K562 (cell line): ENCODE measurements around the gene YPEL4. TPM values are rescaled to one million over a fixed set of nuclear protein-coding genes. Genes with fewer than 3 reads are reported as not detected.

Source experiments
- ATAC-seq: fragments of 200-7000 bp; cut with Tn5 transposase; 3 replicates; pipeline ENCODE4 v1.9.1; 2020; ENCODE audit warnings: moderate library complexity
- BruUV-seq: library from RNA; stranded (reverse); fragments of 400-500 nt; replicated peaks from 2 replicates; lab custom pipeline; 2021; lab: Mats Ljungman, UMichigan
- CTCF ChIA-PET: fragments of 300-600 bp; formaldehyde crosslinking; extraction: SDS; loops from one replicate; lab custom pipeline; 2021; ENCODE audit warnings: low intra/inter-chr PET ratio; lab: Yijun Ruan, JAX
- POLR2A ChIA-PET: fragments of 300-600, 350-650 bp; sonication (Branson Sonifier 250); formaldehyde crosslinking; extraction: SDS; loops from one replicate; lab custom pipeline; 2021; ENCODE audit warnings: antibody characterized with exemption, inconsistent platforms; lab: Yijun Ruan, JAX
- DNase-seq, 4 experiments: peaks; one replicate each; pipeline versions ENCODE4 v3.0.0 to v3.0.0-alpha.2; 2011 to 2018; ENCODE audit warnings: low spot score in 3 of 4, mixed read lengths in 3 of 4; ENCODE audit errors: extremely low read depth in 1 of 4
- FAIRE-seq: peaks from 2 replicates; lab custom pipeline; 2011; peaks lifted over from hg19 to GRCh38; lab: Jason Lieb, UNC
- H2AFZ ChIP-seq: 2 replicates; pipeline ENCODE4 v1.6.0; 2011; ENCODE audit warnings: low read depth, low read length, control low read depth, inconsistent platforms
- H3K27ac ChIP-seq: fragments of 200-600 bp; 3 replicates; pipeline ENCODE4 v1.8.0; 2011; ENCODE audit warnings: low read depth, mild to moderate bottlenecking, control low read depth, inconsistent platforms, low read length, moderate library complexity, mixed read lengths; ENCODE audit errors: extremely low read depth
- H3K27me3 ChIP-seq, 2 experiments: fragments of 300-600 bp in 1 of 2; 2 replicates in 1 of 2; 3 replicates in 1 of 2; pipeline versions ENCODE4 v1.6.0 to v1.8.0; 2011; ENCODE audit warnings: inconsistent platforms in 2 of 2, low read length in 2 of 2, mild to moderate bottlenecking in 1 of 2, mixed read lengths in 1 of 2, moderate library complexity in 1 of 2; ENCODE audit not compliant: control insufficient read depth in 2 of 2, insufficient read depth in 2 of 2
- H3K36me3 ChIP-seq: fragments of 300-600 bp; 3 replicates; pipeline ENCODE4 v1.8.0; 2011; ENCODE audit warnings: mild to moderate bottlenecking, low read length, inconsistent platforms; ENCODE audit not compliant: control insufficient read depth, insufficient read depth
- H3K4me1 ChIP-seq, 2 experiments: fragments of 200-600 bp in 1 of 2; replicated peaks in 1 of 2; 2 replicates in 1 of 2; 3 replicates in 1 of 2; pipeline versions ENCODE4 v1.5.1 to v1.8.0; 2011; ENCODE audit warnings: inconsistent platforms in 2 of 2, low read length in 2 of 2, mild to moderate bottlenecking in 1 of 2, mixed read lengths in 1 of 2, moderate library complexity in 1 of 2; ENCODE audit not compliant: control insufficient read depth in 2 of 2, insufficient read depth in 2 of 2
- H3K4me2 ChIP-seq: 2 replicates; pipeline ENCODE4 v1.6.1; 2011; ENCODE audit warnings: low read length, control low read depth, inconsistent platforms, mixed read lengths; ENCODE audit not compliant: insufficient read depth
- H3K4me3 ChIP-seq: fragments of 200-600 bp; sonication (generic), shearing (Covaris generic); 2 replicates; pipeline ENCODE4 v1.5.1; 2016; ENCODE audit warnings: control low read depth, inconsistent platforms
- H3K79me2 ChIP-seq: fragments of 200-600 bp; 3 replicates; pipeline ENCODE4 v1.8.0; 2011; ENCODE audit warnings: low read length, inconsistent platforms; ENCODE audit not compliant: control insufficient read depth, insufficient read depth
- H3K9ac ChIP-seq, 2 experiments: 2 replicates each; pipeline versions ENCODE4 v1.6.0 to v1.6.1; 2011; ENCODE audit warnings: low read depth in 2 of 2, low read length in 2 of 2, control low read depth in 1 of 2, inconsistent platforms in 1 of 2, mild to moderate bottlenecking in 1 of 2, mixed read lengths in 1 of 2; ENCODE audit not compliant: insufficient read depth in 1 of 2
- H3K9me1 ChIP-seq: one replicate; pipeline ENCODE4 v1.6.0; 2011; ENCODE audit warnings: inconsistent platforms, mild to moderate bottlenecking, low read length, moderate library complexity; ENCODE audit not compliant: control insufficient read depth, insufficient read depth
- H3K9me3 ChIP-seq: replicated peaks from 2 replicates; pipeline ENCODE4 v1.5.1; 2011; ENCODE audit warnings: low read depth, low read length, inconsistent platforms; ENCODE audit not compliant: control insufficient read depth, insufficient read depth
- H4K20me1 ChIP-seq: replicated peaks from 2 replicates; pipeline ENCODE4 v1.6.1; 2011; ENCODE audit warnings: low read length, inconsistent platforms, mixed read lengths; ENCODE audit not compliant: control insufficient read depth, insufficient read depth
- ARHGAP35 ChIP-seq: fragments of 450-650 bp; IDR thresholded peaks from 2 replicates; pipeline ENCODE4 v1.6.1; 2018; ENCODE audit not compliant: partially characterized antibody
- YY1 ChIP-seq, 3 experiments: IDR thresholded peaks; 2 replicates each; pipeline ENCODE4 v1.6.1; 2011; ENCODE audit warnings: low read length in 2 of 3, mild to moderate bottlenecking in 2 of 3, moderate library complexity in 2 of 3, borderline replicate concordance in 1 of 3, control low read depth in 1 of 3, low read depth in 1 of 3; ENCODE audit not compliant: insufficient read depth in 3 of 3, insufficient replicate concordance in 2 of 3, control insufficient read depth in 1 of 3, insufficient read length in 1 of 3; ENCODE audit errors: extremely low read depth in 1 of 3
- ZBTB33 ChIP-seq: sonication (generic); formaldehyde crosslinking; IDR thresholded peaks from 2 replicates; pipeline ENCODE4 v1.8.1; 2023; ENCODE audit warnings: mild to moderate bottlenecking, missing genetic modification reagents
- ZKSCAN1 ChIP-seq: fragments of 150-350 bp; IDR thresholded peaks from 2 replicates; pipeline ENCODE4 v1.6.1; 2016; ENCODE audit warnings: low read depth, low read length
- ZNF217 ChIP-seq: sonication (generic); formaldehyde crosslinking; IDR thresholded peaks from 2 replicates; pipeline ENCODE4 v1.8.0; 2022; ENCODE audit warnings: mild to moderate bottlenecking, missing genetic modification reagents
- ZNF586 ChIP-seq: fragments of 450-650 bp; formaldehyde crosslinking; conservative IDR thresholded peaks from 2 replicates; pipeline ENCODE4 v1.4.0; 2020; ENCODE audit warnings: mild to moderate bottlenecking, moderate library complexity
- WGBS: fragments of 100-300 bp; shearing (Covaris generic); methylation state at CpG from one replicate; pipeline ENCODE4 v1.1.6; 2016; ENCODE audit warnings: low coverage, mixed read lengths; ENCODE audit not compliant: insufficient coverage; ENCODE audit errors: missing lambda C conversion rate; 5-methylcytosine and 5-hydroxymethylcytosine counted together
- in situ Hi-C: fragments of 300-500 bp; cut with MboI; formaldehyde crosslinking; loops from 4 replicates; pipeline ENCODE4 v1.15.0; 2018; ENCODE audit warnings: inconsistent platforms, mixed read lengths
- intact Hi-C: fragments of 100-400 bp; cut with micrococcal nuclease; formaldehyde crosslinking; loops from 2 replicates; pipeline ENCODE4 v1.14.2; 2022
- polyA plus RNA-seq, 8 experiments: library from polyadenylated mRNA; depleted of rRNA in 4 of 8; stranded (reverse) in 5 of 8; unstranded in 3 of 8; fragments of >200 nt; fragmentation: Nextera tagmentation in 2 of 8; fragmentation: Illumina TruSeq in 1 of 8; extraction: Ambion mirVana in 2 of 8; extraction: Trizol in 1 of 8; gene quantifications; 2 replicates each; pipeline versions ENCODE4 v1.2.1 to v1.2.3, GENCODE V29; 2011 to 2014; ENCODE audit warnings: inconsistent platforms in 1 of 8, missing spikeins in 1 of 8
- total RNA-seq, 7 experiments: library from RNA; depleted of rRNA in 6 of 7; stranded (reverse); fragments of >200 nt in 6 of 7; fragmentation: Illumina TruSeq in 2 of 7; extraction: Trizol in 2 of 7; gene quantifications; 2 replicates each; pipeline versions ENCODE4 v1.2.1 to v1.2.3, GENCODE V29; 2011 to 2021; ENCODE audit warnings: low replicate concordance in 1 of 7

The YPEL4 gene
- total and polyA plus RNA-seq, 9 of the 15 experiments (the other 6 are each of a cell fraction or from before 2014, with no cell fraction given): 0.07 to 1.4 (median 0.40) TPM; not detected in 2

- TF ChIP-seq ZBTB33 (CRISPR knock-in tag) (no peak), ARHGAP35 (no peak), YY1 (IDR thresholded peaks at IDR 0.05; ENCODE audit: borderline replicate concordance in 1 of 3, control insufficient read depth in 1 of 3, extremely low read depth in 1 of 3, insufficient read depth in 3 of 3, insufficient read length in 1 of 3, insufficient replicate concordance in 2 of 3, low read depth in 1 of 3, low read length in 2 of 3) (no peak), ZNF586 (CRISPR knock-in tag) (no peak)
Observed at GRCh38 chr11:57646799-57647303, 2.9 kb downstream of the YPEL4 start (continued).

DNA sequence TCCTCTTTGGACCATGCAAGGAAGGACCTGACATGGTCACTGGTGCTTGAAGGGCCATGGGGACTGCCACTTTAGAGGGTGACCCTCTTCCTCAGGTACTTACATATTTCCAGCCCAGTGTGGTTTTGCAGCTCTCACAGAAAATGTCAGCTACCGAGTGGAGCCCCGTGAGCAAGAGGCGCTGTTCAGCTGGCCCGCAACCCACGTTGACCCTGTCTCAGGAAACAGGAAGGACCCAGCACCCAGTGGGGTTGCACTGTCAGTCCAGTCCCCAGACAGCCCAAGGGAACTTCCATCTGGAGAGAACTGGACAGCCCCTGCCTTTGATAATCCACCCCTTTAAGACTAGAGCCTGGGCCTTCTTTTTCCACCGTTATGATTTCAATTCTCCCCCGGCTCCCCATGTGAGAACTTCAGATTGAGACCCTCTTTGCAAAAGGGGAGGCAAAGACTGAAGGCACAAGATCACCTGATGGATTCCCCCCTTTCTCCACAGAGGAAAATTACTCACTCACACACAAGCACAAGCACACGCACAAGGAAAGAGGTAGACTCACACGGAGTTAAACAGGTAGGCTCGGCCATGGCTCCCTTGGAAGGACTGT lies 3.4 kb downstream of the YPEL4 start:
- no peak for TF ChIP-seq ZNF217 (CRISPR knock-in tag)
- TF ChIP-seq ZKSCAN1: peak; percentile 31; the same call in 1 of the 2 replicates
- Histone ChIP-seq H4K20me1 (no peaks in the 10 kb centered on the region; the same call in 1 of the 2 replicates), H3K9me1 (no peaks in the 10 kb centered on the region), H3K4me2 (no peak overlapping the region), H3K36me3 (no peaks in the 10 kb centered on the region), H3K9ac (no peak overlapping the region; a peak in 1 of 4 replicates), H3K27ac (no peak overlapping the region), H3K27me3 (peaks cover 0 to 15% of the 10 kb centered on the region in 2 experiments; a peak in 2 of 5 replicates), H2AFZ (no peak overlapping the region), H3K4me1 (peaks cover 32 to 36% of the 10 kb centered on the region in 2 experiments), H3K4me3 (no peak overlapping the region), H3K9me3 (no peaks in the 10 kb centered on the region), H3K79me2 (no peaks in the 10 kb centered on the region)
- 30% methylated on average over 10 of the region's 10 CpGs for WGBS
- intact Hi-C loops (no loop called here), in situ Hi-C loops (loop anchor here (10.0 kb wide), 1 partner anchor 191 kb away; no protein-coding TSS in a partner anchor)
- POLR2A ChIA-PET: interaction anchor here (0.6 kb wide), 1 partner anchor 11 kb away, joined by 3 read pairs; no protein-coding TSS in a partner anchor
- FAIRE-seq (no peak), ATAC-seq (no peak), DNase-seq (no peak)
- BruUV-seq: no TSS peak
- CTCF ChIA-PET: interaction anchor here (1.4 kb wide), 1 partner anchor 78 kb away, joined by 5 read pairs; the partner anchor contains the start of gene UBE2L6
